HuH-7 (cell line): ENCODE measurements around the gene RBBP8.
"Not testable (repeated sequence)": the region's sequence is repeated elsewhere in the genome, so short reads cannot be mapped to it uniquely, and the experiment has no call there.

Experiments used
- DNase-seq: peaks from one replicate; pipeline ENCODE4 v3.0.0; 2011; ENCODE audit warnings: low spot score

The RBBP8 gene

GRCh38 chr18:22946217-22946616, 13.1 kb downstream of the RBBP8 start:
- DNase-seq, result no peak

DNA sequence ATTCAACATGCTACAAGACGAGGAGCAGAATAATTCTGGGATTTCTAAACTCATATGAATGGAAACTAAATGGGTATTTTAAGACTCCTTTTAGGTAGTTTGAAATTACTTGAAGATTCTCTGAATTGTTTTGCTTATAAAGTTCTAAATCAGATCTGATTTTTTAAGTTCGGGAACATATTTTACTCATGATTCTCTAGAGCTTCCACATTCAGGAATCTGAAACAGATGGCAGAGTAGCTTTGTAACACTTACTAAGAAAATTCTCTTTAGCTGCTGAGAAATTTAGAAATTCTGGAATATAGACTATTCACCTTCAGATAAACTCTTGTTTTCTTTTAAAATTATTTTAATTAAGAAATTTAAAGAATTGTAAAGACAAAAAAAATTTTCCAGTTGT, 13.7 kb downstream of the RBBP8 start:
- no peak for DNase-seq

- no peak for DNase-seq
Observed at GRCh38 chr18:22951823-22952222, 18.7 kb downstream of the RBBP8 start.

DNA sequence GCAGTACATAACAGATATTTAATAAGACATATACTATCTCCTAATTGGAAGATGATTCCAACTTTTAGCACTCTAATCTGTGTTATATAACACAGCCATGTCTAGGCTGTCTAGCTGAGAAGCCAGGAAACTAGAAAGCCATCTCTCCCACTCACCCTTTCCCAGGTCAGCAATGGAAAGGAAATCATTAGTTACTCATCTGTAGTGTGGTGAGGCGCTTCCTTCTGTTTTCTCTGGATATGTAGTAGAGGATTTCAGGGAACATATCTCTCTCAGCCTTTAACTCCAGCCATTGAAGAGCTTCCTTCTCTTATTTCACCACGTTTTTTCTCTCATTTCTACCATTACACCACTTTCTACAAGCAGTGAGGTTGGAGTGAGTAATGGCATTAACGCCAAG, 19.4 kb downstream of the RBBP8 start:
- DNase-seq, result no peak

DNA sequence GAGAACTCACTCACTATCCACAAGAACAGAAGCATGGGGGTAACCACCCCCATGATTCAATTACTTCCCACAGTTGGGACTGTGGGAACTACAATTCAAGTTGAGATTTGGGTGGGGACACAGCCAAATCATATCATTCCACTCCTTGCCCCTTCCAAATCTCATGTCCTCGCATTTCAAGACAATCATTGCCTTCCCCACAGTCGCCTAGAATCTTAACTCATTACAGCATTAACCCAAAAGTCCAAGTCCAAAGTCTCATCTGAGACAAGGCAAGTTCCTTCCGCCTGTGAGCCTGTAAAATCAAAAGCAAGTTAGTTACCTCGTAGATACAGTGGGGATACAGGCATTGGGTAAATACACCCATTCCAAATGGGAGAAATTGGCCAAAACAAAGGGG, 20.9 kb downstream of the RBBP8 start:
- not testable (repeated sequence) for DNase-seq

DNA sequence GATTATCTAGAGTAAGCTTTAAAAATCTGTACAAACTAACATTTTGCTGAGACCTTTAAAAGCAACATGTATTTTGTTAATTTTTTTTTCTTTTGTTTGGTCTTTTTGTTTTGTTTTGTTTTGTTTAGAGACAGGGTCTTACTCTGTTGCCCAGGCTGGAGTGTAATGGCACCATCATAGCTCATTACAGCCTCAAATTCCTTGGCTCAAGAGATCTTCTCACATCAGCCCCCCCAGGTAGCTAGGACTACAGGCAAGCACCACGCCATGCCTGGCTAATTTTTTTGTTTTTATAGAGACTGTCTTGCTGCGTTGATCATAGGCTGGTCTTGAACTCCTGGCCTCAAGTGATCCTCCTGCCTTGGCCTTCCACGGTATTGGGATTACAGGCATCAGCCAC, 23.1 kb downstream of the RBBP8 start:
- no peak for DNase-seq

- DNase-seq, result no peak
Observed at GRCh38 chr18:22961156-22961555, 28.0 kb downstream of the RBBP8 start.

- no peak for DNase-seq
Observed at GRCh38 chr18:22962004-22962403, 28.9 kb downstream of the RBBP8 start.

DNA sequence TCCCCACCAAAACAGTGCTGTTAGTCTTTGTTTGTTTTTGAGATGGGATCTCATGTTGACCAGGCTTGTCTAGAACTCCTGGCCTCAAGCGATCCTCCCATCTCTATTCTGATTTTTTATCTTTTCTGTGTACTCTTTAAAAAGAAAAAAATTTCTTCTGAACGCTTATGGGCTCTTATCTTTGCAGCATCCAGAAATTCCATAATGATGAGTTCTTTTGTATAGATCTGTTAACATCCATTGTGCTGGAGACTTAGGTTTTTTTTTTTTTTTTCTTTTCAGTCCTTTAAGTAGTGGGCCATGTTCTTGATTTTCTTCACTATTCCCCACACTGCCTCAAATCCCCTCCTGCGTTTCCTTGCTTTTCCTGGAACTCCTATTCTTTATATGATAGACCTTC, 31.0 kb downstream of the RBBP8 start:
- no peak for DNase-seq

DNA sequence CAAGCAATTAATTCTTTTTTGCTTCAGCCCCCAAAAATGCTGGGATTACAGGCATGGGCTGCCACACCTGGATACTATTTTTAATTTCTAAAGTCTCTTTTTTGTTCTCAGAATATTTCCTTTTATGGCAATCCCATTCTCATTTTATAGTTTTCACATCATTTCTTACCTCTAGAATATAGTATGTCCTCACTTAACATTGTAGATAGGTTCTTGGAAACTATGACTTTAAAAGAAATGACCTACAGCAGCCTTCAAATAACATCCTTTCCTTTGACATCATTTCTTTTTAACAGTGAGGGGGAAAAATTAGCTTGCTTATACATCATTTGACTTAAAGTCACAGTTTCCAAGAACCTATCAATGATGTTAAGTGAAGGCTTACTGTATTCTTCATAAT, 31.6 kb downstream of the RBBP8 start:
- no peak for DNase-seq

DNA sequence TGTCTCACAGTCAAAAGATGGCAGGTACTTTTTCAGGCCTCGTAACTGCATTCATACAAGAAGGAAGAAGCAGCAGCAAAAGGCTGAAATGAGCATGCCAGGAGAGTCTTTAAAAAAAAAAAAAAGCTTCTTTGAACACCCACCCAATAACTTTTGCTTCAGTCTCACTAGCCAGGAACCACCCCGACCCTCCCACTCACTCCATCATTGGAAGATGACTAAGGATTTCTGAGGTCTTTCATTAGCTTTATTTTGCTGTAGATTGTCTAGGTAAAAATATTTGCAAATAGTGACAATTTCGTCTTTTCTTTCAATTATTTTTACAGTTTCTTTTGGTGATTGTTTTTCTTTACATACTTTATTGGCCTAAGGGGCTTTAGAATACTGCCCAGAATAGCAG, 37.9 kb downstream of the RBBP8 start:
- no peak for DNase-seq

GRCh38 chr18:22974001-22974400, 40.9 kb downstream of the RBBP8 start:
- no peak for DNase-seq

GRCh38 chr18:22974707-22975106, 41.6 kb downstream of the RBBP8 start:
- no peak for DNase-seq

GRCh38 chr18:22975508-22975907, 42.4 kb downstream of the RBBP8 start:
- DNase-seq, result no peak

DNA sequence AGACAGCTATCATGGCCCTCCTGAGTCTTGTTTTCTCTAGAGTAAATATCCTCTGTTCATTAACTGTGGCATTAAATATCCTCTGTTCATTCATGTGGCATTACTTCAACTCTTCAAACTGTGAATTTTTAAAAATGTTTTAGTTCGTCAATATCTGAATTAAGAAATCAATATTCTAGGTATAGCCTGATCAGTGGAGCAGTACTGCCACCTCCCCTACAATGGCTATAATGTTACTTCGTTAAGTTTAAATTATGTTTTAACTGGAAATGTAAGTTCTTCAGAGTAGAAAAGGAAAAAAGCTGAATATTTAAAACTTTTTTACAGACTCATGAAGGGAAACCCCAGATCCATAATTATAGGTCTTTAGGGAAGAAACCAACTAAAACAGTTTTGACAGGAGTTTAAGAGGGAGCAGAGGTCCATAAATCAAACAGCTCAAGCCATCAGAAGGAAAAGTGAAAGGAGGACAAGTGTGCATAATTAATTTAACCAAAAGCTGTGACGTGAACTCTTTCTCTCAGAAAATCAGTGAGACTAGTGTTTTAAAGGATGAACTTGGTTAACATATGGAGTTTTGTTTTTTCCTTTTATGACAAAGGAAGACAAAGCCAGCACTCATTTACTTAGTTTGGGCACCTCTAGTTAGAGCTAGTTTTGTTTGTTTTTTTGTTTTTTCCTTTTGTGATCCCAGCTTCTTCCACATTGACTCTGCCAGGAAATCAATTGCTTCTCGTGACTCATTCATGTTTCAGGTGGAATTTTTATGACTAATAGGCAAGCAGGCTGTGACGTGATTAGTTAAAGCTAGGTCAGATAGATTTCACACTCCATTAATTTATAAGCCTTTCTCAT, 44.9 kb downstream of the RBBP8 start:
- no peak for DNase-seq

GRCh38 chr18:22980394-22980793, 47.3 kb downstream of the RBBP8 start:
- DNase-seq, result no peak

GRCh38 chr18:22981274-22982133, 48.4 kb downstream of the RBBP8 start:
- DNase-seq, result no peak

GRCh38 chr18:22983175-22983574, 50.0 kb downstream of the RBBP8 start:
- peak; percentile 12 for DNase-seq

DNA sequence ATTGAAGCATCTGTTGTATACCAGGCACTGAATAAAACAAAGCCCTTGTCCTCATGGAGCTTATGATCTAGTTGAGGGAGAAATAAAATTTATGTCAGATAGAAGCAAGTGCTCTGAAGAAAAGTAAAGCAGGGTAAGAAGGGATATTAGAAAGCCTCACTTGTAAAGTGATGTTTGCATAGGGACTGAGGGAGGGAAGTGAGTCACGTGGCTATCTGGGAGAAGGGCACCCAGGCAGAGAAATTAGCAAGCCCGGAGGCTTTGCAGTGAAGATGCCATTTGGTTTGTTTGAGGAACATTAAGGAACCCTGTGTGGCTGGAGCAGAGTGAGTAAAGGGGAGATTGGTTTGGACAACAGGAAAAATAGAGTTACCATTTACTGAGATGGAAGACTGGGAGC, 52.1 kb downstream of the RBBP8 start:
- no peak for DNase-seq

GRCh38 chr18:22987547-22988189, 54.5 kb downstream of the RBBP8 start:
- no peak for DNase-seq

DNA sequence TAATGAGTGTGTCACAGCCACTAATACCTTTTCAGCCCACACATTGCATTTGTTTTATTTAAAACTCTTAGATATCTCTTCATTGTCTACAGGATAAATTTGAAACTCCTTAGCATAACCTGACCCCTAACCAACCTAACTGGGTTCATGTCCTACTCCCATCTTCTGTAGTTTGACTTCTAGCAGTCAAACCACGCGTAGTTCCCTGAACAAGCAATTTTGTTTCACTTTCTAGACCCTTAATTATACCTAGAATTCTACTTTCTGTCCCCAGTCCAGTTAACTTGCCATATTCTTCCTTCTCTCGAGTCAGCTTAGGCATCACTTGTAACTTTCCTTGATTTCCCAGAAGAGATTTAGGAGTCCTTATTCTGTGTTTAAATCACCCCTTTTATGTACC, 55.1 kb downstream of the RBBP8 start:
- DNase-seq, result no peak

GRCh38 chr18:22998344-22998743, 65.2 kb downstream of the RBBP8 start:
- DNase-seq, result no peak

DNA sequence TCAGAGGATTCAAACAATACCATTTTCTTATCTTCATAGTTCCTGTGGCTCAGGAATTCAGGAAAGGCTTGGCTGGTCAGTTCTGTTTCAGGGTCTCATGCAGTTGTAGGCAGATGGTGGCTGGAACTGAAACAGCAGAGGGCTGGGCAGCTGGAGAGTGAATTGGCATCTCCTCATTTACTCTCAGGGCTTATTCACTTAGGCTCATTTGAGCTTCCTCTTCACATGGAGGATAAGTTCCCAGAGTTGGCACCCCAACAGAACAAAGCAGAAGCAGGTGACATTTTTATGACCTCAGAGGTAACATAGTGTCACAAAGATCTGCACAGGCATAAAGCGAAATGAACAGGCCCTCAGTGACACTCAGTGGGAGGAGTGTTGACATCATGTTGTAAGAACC, 66.1 kb downstream of the RBBP8 start:
- DNase-seq, result no peak
